ENCODE measurements around the gene AAR2. TPM values are rescaled to one million over a fixed set of nuclear protein-coding genes. Genes with fewer than 3 reads are reported as not detected.

AAR2 gene, protein sequence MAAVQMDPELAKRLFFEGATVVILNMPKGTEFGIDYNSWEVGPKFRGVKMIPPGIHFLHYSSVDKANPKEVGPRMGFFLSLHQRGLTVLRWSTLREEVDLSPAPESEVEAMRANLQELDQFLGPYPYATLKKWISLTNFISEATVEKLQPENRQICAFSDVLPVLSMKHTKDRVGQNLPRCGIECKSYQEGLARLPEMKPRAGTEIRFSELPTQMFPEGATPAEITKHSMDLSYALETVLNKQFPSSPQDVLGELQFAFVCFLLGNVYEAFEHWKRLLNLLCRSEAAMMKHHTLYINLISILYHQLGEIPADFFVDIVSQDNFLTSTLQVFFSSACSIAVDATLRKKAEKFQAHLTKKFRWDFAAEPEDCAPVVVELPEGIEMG
- 26.6 and 29.1 TPM in 2 replicates for total RNA-seq (2014; rRNA removed)
- 22.5 TPM for polyA plus RNA-seq (2012)

DNA sequence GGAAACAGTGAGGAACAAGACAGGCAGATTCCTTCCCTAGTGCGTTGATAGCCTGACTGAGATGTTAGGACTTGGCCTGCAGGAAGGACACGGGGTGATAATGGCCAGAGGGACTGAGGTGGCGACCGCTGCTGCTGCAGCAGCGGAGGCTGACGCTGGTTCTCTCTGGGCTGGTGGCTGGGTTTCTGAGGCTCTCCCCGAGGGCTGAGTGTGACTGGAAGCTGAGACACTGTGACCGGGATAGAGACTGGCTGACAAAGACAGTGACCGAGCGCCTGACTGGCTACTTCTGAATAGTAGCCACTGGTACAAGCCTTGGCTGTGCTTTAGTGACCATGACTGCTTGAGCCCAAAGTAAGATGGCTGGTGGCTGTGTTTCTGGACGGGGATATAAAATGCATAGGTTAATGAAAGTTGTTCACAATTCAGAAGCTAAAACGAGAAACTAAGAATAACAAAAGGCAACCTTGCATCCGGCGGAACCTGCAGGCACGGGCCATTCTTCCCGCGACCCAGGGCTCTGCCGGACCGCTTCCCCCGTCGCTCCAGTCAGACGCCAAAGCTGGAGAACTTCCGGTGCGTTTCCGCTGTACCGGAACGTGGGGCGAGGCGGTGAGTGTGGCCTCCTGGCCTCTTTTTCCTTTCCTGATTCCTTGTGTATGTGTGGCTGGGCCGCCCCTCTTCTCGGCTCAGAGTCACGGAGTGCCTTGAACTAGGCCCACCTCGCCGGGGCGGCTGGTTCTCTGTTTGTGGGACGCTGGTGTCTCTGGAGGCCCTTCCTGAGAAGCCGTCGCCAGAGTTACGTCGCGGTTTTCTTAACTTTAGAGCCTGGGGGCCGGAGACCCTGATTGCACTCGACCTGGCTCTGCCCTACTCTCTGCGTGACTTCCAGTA lies at the start of gene AAR2:
TSS of gene AAR2 (plus strand) at position 587 of the 894 bp plus-strand sequence. CDS start 3,391 bp downstream, outside the sequence.
- DNase-seq (ENCODE audit: low read depth): peak; percentile 73

DNA sequence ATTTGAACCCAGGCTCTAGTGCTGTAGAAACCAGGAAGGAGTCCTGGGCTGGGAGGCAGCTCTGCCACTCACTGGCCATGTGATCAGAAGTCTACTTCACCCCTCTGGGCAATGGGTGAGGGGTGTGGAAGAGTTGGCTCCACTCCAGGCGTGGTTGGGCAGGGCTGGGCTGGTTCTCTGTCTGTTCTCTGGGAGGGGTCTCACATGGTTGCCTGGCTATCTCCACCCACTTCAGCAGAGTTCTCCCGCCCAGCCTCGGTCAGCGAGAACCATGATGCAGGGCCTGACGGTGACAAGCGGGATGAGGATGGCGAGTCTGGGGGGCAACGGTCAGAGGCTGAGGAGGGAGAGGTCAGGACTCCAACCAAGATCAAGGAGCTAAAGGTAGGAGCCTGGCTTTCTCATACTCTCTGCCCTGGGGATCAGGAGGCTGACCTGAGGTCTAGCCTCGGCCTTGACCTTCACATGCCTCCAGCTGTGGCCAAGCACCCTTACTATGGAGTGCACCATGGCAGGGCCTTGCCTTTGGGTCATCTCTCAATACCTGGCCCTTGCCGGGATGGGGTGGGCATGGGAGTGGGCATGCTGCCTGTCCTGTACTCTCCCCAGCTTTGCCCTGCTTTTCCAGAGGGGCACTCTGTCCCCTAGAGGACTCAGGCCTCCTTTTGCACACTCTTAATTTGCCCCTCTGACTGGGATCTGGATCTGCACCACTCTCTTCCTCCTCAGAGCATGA lies 42.1 kb upstream of the AAR2 start:
- DNase-seq (ENCODE audit: low read depth): no peak

DNA sequence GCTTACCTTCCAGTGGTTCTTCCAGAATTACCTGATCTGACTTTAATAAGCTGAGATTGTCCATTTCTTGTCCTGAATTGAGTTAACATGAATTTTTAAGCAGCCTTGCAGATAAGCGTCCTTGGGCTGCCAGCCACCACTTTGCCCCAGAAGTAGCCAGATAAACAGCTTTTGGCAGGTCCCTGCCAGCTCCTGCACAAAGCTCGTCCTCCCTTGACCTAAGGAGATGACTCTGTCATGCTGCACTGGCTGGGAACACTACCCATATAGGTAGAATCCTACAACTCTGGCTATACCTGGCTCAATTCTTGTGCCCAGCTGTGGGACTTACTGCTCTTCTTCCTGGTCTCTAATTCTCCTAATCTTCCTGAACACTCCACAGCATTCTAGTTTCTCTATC lies 39.6 kb upstream of the AAR2 start:
- DNase-seq (ENCODE audit: low read depth): no peak

DNA sequence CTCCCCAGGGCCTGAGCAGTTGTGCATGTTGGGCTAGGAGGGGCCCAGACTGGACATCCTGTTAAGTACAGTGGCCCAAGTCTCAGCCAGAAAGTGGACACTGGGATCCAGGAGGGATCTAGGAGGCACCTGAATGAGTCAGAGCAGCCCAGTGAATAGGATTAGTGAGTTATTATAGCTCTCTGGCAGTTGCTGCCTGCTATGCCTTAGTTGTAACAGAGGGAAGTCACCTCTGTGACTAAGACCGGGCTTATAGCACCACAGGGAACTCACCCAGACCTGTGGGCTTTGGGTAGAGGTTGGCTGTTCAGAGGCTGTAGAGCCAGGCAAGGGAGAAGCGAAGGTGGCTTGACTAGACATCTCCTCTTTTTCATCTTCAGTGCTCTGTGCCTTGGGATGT lies 39.0 kb upstream of the AAR2 start:
- no peak for DNase-seq (ENCODE audit: low read depth)

DNA sequence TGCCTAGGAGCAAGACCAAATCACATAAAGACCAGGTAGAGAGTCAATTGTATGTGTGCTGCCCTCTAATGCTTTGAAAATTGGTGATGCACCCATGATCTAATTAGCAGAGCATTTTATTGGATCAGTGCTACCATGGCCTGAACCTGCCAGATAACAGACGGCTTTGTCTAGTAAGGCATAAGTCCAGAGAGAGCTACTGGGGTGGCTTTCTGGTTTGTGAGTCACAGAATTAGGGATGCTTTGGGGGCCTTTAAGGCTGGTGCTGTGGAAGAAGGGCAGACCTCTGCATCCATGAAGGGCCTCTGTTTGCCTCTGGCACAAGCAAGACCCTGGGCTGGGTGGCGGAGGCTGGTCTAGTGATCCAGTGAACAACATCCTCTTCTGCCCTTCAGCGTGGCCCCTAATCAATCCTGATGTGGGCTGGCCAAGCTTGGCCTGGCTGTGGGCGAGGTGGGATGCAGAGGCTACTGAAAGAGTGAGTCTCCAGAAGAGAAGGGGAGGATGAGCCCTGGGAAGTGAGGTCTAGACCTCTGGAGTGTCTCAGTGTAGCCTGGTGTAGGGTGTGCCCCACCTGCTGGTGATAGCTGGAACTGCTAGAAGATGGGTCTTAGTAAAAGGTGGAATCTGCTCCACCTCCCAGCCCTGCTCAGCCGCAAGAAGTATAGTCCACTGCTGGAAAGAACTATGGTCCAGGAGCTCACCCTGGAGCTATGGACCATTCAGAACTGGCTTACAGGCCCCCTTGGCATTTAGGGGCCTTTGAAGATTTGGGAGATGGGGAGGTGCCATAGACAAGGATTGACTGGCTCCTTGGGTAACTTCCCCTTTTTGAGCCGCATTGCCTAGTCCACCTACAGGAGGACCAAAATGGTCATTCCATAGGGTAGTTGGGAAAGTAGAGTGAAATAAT lies 36.7 kb upstream of the AAR2 start:
- peak; percentile 65 for DNase-seq (ENCODE audit: low read depth)

DNA sequence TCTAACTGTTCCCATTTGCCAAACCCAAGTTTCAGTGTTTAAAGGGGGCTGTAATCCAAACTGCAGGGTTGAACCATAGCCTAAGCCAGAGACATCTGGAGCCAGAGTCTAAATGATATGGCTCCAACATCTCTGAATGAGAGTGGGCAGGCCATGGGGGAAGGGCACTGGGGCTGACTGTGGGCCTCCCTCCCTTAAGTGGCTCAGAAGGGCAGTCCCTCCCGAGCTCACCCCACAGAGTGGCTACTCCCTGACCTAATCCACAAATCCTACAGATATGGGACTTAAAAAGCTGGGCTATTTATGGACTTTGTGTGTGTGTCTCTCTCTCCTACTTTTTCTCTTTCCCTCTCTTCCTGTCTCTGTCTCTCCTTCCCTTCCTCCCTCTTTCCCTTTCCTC lies 35.8 kb upstream of the AAR2 start:
- DNase-seq (ENCODE audit: low read depth): no peak

DNA sequence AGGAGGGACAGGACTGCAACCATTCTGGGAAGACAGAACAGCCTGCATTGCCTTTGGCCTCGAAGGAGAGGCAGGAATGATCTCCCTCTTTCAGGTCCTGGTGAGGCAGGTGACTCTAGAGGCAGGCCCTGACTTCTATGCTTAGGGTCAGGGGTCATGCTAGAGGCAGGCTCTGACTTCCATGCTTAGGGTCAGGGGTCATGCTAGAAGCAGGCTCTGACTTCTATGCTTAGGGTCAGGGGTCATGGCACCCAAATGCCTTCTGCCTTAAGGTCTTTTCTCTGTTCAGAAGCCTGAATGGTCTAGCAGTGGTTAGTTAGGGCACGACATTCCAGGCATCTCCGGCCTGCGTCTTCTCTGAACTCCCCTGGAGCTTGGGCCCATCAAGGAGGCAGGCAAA lies 35.1 kb upstream of the AAR2 start:
- DNase-seq (ENCODE audit: low read depth): no peak

DNA sequence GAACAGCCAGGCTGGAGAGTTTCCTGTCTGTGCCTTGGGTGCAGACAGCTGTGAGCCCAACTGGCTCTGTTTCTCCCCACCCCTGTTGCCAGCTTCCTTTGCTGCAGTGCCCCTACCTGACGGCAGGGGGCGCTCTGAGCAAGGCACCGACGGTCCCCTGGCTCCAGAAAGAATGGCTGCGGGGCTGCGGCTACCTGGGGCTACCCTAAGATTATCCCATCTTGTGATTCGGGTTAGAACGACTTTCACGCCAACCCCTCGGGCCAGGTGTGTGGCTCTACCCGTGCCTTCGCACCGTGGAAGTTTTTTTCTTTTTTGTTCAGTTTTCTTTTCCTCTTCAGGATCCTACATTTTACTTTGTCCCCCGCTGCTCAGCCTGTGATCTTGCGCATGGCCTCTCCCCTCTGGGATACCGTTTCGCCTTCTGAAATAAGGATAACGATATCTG lies 33.4 kb upstream of the AAR2 start:
- peak; percentile 68 for DNase-seq (ENCODE audit: low read depth)

DNA sequence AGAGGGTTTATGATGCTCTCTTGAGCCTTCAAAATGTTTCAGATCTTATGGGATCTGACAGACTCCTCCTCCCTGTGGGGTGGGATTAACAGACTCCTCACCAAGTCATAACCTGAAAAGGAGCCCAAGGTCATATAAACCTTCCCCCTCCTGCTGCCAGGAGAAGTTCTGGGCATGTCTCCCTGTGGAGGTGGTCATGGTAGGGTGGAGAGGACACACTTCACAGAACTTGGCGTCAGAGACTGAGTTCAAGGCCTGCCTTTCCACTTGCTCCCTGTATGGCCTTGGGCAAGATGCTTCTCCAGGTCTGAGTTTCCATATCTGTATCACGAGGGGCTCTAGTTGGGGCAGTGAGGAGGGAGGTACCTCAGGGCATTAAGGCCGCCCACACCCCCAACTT lies 32.4 kb upstream of the AAR2 start:
- no peak for DNase-seq (ENCODE audit: low read depth)

DNA sequence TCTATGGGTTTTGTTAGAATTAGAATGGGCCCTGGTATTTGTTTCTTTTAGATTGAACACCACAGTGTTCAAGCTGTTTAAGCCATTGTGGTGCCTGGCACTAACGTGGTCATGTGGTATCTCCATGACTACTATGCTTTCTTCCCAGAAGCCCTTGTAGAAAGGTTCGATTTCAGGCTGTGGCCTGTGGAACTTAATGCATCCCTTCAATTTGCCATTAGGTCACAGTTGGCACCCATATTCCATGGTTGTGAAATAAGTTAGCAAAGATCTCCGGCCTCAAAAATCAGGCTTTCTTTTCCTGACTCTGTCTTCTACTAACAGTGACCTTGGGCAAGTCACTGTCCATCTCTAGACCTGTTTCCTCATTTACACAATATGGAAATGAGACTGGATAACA lies 31.3 kb upstream of the AAR2 start:
- DNase-seq (ENCODE audit: low read depth): no peak

DNA sequence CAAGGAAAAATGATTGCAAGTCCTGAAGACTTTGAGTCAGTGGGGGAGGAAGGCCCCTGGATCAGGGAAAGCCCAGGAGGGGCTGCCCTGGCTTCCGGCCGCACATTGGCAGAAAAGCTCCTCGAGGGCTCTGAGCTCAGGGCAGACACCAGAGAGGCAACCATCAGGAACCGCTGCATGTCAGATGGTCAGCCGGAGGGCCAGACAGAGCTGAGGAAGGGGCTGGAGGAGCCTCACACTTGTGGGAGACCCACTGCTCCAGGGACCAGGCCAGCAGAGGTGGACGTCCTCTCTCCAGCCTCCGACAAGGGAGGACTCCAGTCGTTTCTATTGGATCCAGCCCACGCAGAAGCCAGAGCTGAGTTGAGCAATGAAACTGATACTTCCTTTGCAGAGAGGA lies 30.2 kb upstream of the AAR2 start:
- DNase-seq (ENCODE audit: low read depth): no peak

DNA sequence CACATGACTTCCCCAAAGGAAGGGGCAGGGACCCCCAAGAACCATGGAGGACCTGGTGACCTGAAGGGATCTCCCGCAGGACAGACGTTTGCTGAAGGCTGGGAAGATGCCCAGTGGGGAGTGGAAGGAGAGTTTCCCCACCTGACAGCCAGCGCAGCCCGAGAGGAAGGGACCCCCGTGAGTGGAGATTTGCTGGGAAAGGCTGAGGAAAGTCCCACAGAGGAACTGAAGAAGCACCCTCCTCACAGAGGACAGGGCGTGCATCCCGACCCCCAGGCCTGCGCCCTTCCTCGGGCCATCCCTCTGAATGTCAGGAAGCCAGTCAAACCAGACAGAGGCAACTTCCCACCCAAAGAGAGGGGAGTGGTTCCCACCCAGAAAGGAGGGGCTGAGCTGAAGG lies 29.6 kb upstream of the AAR2 start:
- DNase-seq (ENCODE audit: low read depth): no peak

DNA sequence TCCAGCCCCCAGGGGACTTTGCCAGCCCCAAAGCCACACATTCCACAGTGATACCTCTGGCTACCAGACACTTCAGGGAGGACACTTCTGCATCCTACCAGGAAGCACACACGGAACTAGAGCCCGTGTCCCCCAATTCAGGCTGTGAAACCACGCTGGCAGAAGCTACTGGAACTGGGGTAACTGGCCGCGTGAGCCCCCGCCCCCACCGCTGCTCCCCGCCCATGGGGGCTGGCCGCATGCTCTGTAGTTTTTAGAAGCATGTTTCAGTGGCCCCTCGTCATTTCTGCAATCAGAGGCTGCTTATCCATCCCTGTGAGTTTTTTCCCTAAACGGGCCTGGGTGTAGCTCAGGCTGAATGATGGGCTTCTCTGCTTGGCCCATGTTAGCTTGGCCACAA lies 28.7 kb upstream of the AAR2 start:
- DNase-seq (ENCODE audit: low read depth): no peak

DNA sequence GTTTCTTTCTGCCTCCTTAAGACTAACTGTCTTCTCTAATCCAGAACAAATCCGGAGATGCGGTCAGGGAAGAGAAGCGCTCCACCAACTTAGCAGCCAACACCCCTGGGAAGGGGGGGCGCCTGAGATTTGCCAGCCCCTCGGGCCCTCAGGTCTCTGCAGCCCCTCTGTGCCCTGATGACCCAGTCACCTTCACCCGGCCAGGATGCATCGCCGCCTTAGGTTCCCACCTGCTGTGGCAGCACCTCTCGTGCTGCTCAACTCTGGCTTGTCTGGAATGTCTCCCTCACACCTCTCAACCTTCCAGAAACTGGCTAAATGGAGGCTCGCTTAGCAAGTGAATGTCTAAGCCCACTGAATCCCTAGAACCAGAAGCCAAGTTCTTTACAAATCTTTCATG lies 28.0 kb upstream of the AAR2 start:
- DNase-seq (ENCODE audit: low read depth): no peak

DNA sequence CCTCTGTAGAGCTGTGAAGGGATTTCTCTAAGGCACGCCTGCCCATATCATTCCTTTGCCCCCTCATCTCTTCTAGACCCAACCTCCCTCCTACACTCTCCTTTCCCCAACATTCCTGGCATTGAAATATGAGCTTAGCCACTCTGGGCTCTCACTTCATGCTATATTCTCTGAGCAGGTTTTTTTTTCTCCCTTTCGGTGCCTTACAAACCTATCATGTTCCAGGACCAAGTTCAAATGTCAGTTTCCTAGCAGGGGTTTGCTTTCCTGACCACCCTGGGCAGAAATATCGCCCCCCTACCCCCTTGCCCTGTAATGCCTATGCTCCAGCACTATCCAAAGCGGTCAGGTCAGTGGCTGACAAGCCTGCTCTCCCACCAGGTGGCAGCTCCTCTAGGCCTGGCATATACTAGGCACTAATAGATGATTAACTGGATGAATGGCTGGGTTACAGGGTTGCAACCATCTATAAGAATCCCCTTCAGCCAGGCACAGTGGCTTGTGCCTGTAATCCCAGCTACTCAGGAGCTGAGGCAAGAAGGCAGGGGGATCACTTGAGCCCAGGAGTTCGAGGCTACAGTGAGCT lies 25.7 kb upstream of the AAR2 start:
- no peak for DNase-seq (ENCODE audit: low read depth)

DNA sequence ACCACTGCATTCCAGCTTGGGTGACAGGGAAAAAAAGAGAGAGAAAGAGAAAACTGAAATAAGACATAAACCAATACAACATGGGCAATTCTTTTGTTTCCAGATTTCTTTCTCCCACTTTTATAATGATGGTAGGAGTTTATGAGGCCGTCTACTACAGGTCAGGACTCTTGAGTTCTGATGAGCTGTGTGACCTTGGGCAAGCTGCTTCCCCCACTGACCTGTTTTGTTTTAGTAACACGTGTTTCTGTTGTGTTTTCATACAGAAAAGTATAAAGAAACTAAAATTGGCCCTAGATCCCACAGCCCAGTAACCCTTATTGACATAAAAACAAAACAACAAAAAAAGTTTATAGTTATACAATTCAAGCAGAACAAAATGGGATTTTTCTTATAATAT lies 22.9 kb upstream of the AAR2 start:
- no peak for DNase-seq (ENCODE audit: low read depth)

DNA sequence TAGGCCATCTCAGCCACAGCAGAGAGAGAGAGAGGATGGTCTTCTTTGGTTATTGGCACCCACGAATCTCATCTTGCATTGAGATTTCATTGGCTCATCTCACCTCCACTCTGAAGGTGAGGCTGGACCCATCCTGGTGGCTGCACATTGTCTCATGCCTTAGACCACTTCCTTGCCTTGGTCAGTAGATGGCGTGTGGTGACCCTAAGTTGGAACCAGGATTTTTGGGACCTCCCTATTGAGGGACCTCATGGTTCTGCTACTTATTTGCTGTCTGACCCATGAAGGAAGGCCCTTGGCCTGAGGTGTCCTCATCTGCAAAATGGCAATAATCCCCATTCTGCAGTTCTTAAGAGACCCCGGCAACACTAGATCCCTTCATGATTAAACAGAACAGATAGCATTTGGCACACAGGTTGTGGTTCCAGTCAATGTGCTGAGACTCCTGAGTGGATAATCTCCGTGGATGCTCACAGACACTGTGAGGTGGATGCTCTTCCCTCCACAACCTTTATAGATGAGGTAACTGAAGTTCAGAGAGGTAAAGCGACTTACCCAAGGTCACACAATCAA lies 21.5 kb upstream of the AAR2 start:
- peak; percentile 19 for DNase-seq (ENCODE audit: low read depth)

DNA sequence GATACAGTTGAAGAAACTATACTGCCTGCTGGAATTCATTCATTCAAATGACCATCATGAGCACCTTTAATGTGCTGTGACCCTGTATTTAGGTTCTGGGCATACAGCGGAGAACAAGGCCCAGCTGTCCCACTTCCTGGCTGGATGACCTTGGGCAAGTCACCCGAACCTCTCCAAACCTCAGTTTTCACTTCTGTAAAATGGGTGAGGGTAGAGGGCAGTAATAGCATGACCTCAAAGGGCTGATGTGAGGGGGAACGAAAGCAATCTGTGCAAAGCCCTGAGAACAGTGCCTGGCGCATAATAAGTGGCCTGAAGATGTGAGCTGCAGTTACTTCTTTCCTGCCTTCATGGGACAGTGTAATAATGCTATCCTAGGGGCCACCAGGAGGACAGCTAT lies 20.5 kb upstream of the AAR2 start:
- no peak for DNase-seq (ENCODE audit: low read depth)

DNA sequence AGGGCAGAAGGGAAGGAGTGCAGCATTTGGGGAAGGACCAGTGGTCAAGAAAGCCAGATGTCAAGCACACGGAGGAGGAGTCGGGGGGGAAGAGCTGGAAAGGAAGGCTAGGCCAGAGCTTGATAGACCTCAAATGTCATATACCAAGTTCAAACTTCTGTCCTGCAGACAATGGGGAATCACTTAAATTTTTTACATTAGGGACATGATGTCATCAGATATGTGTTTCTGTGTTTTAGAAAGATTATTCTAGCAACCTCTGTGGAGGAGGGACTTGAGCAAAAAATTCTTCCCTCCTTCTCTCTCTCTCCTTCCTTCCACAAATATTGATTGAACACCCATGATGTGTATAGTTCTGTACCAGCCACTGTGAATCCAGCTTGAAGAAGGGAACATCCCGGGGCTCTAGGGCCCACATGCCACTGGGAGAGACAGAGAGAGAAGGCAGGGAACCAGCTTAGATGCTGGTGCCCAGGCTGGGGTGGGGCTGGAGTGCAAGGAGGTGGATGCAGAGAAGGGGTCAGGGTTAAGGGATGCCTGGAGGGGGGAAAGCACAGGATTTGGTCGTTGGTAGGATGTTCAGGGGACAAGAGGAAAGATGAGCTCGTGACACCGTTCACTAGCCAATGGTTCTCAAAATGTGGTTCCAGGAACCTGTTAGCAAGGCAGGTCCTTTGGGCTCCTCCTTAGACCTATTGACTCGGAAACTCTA lies 19.8 kb upstream of the AAR2 start:
- DNase-seq (ENCODE audit: low read depth): no peak

DNA sequence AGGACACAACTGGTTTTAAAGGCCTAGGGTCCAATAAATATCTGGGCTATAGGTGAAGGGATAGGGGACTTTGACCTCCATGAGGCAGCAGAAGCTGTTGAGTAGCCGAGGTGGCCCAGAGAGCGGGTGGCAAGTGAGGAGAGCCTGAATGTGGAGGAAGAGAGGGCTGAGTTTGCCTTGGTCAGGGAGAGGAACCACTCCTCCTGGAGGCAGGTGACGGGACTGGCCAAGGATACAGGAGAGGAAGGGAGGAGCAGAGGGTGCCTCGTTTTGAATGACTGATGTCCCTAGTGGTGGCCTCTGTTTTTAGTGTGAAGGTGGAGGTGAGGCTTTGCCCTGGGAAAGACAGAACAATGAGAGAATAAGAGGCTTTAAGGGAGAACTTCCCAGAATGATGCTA lies 19.1 kb upstream of the AAR2 start:
- no peak for DNase-seq (ENCODE audit: low read depth)
